Lower leg skin (tissue), 4 donors: ENCODE results near the gene MUC4. TPM values are rescaled to one million over a fixed set of nuclear protein-coding genes. Genes with fewer than 3 reads are reported as not detected.

Experiments
- DNase-seq, 2 donors: peaks; one replicate each; pipeline ENCODE4 v3.0.0-alpha.2; 2019; ENCODE audit warnings: low spot score in 2 of 2
- H3K4me3 ChIP-seq: fragments of 200-600 bp; sonication (generic); 2 replicates; pipeline ENCODE4 v1.5.1; 2017; ENCODE audit warnings: mild to moderate bottlenecking, low read depth; ENCODE audit not compliant: poor library complexity, severe bottlenecking
- CTCF ChIP-seq, 3 donors: fragments of 450-650 bp; IDR thresholded peaks; one replicate each; pipeline ENCODE4 v1.5.1; 2016; ENCODE audit warnings: antibody characterized with exemption in 3 of 3, mild to moderate bottlenecking in 3 of 3, moderate library complexity in 2 of 3
- POLR2A ChIP-seq, 2 donors: fragments of 450-650 bp; IDR thresholded peaks; one replicate each; pipeline ENCODE4 v1.6.1; 2016 to 2017; ENCODE audit warnings: antibody characterized with exemption in 2 of 2, mild to moderate bottlenecking in 1 of 2, moderate library complexity in 1 of 2
- WGBS, 2 donors: methylation state at CpG; one replicate each; pipeline ENCODE4 v1.1.5; 2018; 5-methylcytosine and 5-hydroxymethylcytosine counted together
- intact Hi-C: fragments of 100-400 bp; cut with DNase I; formaldehyde crosslinking; loops from one replicate; pipeline ENCODE4 v1.15.0; 2023; ENCODE audit warnings: low total_unique reads
- total RNA-seq, 4 donors: library from RNA; depleted of rRNA; stranded (reverse); fragments of >200 nt; gene quantifications; one replicate each; pipeline ENCODE4 v1.1.0, GENCODE V29; 2016

MUC4 gene
- total RNA-seq, 4 donors from 2014 or later = not detected

- DNase-seq = no peak
- intact Hi-C loops = no loop called here
- no peak for TF ChIP-seq CTCF (IDR thresholded peaks at IDR 0.05)
- TF ChIP-seq POLR2A (IDR thresholded peaks at IDR 0.05) = no peak
- WGBS, 2 donors = 85 to 91% methylated on average over 5 of the region's 5 CpGs
- no peak overlapping the region for H3K4me3 ChIP-seq
Observed at GRCh38 chr3:195703776-195704175, 108.0 kb downstream of the MUC4 start.

GRCh38 chr3:195701042-195701915 is 110.5 kb downstream of the MUC4 start:
- WGBS, 2 donors = 80 to 82% methylated on average over 9 of the region's 9 CpGs
- no peak for DNase-seq
- intact Hi-C loops = no loop called here
- no peak overlapping the region for H3K4me3 ChIP-seq
- TF ChIP-seq POLR2A (IDR thresholded peaks at IDR 0.05) (no peak), CTCF (IDR thresholded peaks at IDR 0.05) (no peak)

- TF ChIP-seq POLR2A (IDR thresholded peaks at IDR 0.05) = no peak
- no peak for TF ChIP-seq CTCF (IDR thresholded peaks at IDR 0.05)
- intact Hi-C loops = no loop called here
- WGBS, 2 donors = 87 to 94% methylated on average over 5 of the region's 5 CpGs
- no peak overlapping the region for H3K4me3 ChIP-seq
- no peak for DNase-seq
Observed at GRCh38 chr3:195700319-195700718, 111.4 kb downstream of the MUC4 start.

- DNase-seq = no peak
- no peak overlapping the region for H3K4me3 ChIP-seq
- WGBS, 2 donors = 79 to 81% methylated on average over 6 of the region's 6 CpGs
- intact Hi-C loops = no loop called here
- TF ChIP-seq CTCF (IDR thresholded peaks at IDR 0.05) (no peak), POLR2A (IDR thresholded peaks at IDR 0.05) (no peak)
Observed at GRCh38 chr3:195699860-195700259, 111.9 kb downstream of the MUC4 start.

- intact Hi-C loops = no loop called here
- DNase-seq = no peak
- WGBS, 2 donors = 88 to 89% methylated on average over 2 of the region's 2 CpGs
- no peak overlapping the region for H3K4me3 ChIP-seq
- TF ChIP-seq POLR2A (IDR thresholded peaks at IDR 0.05) (no peak), CTCF (IDR thresholded peaks at IDR 0.05) (no peak)
Observed at GRCh38 chr3:195699388-195699771, 112.3 kb downstream of the MUC4 start.
